GM19023 (cell line): ENCODE results near the gene SHLD1.

ENCODE experiments used
- ATAC-seq: cut with Tn5 transposase; IDR thresholded peaks from one replicate; pipeline ENCODE4 v1.9.1; 2021; ENCODE audit warnings: mild to moderate bottlenecking, moderate library complexity; ENCODE audit not compliant: unreplicated experiment

The SHLD1 gene

GRCh38 chr20:5811746-5812145 lies 61.5 kb downstream of the SHLD1 start:
- no peak for ATAC-seq

- no peak for ATAC-seq
Measured at GRCh38 chr20:5818346-5818681, 68.1 kb downstream of the SHLD1 start.

- ATAC-seq = no peak
Measured at GRCh38 chr20:5820738-5821137, 70.5 kb downstream of the SHLD1 start.

- no peak for ATAC-seq
Measured at GRCh38 chr20:5821627-5822215, 71.5 kb downstream of the SHLD1 start.

GRCh38 chr20:5822569-5822968 lies 72.4 kb downstream of the SHLD1 start:
- ATAC-seq = no peak

GRCh38 chr20:5825130-5825719 lies 75.0 kb downstream of the SHLD1 start:
- no peak for ATAC-seq

- ATAC-seq = no peak
Measured at GRCh38 chr20:5827098-5827853, 77.1 kb downstream of the SHLD1 start.

GRCh38 chr20:5827861-5828260 lies 77.7 kb downstream of the SHLD1 start:
- no peak for ATAC-seq

- no peak for ATAC-seq
Measured at GRCh38 chr20:5829241-5829809, 79.1 kb downstream of the SHLD1 start.

GRCh38 chr20:5831539-5832237 lies 81.5 kb downstream of the SHLD1 start:
- no peak for ATAC-seq

- no peak for ATAC-seq
Measured at GRCh38 chr20:5833309-5833941, 83.2 kb downstream of the SHLD1 start.

GRCh38 chr20:5834436-5835005 lies 84.3 kb downstream of the SHLD1 start:
- ATAC-seq = no peak

- no peak for ATAC-seq
Measured at GRCh38 chr20:5835321-5835821, 85.2 kb downstream of the SHLD1 start.

GRCh38 chr20:5835871-5836270 lies 85.7 kb downstream of the SHLD1 start:
- no peak for ATAC-seq

GRCh38 chr20:5836569-5836968 lies 86.4 kb downstream of the SHLD1 start:
- ATAC-seq = no peak

GRCh38 chr20:5840411-5841002 lies 90.3 kb downstream of the SHLD1 start:
- ATAC-seq = no peak

- no peak for ATAC-seq
Measured at GRCh38 chr20:5841522-5841921, 91.3 kb downstream of the SHLD1 start.

GRCh38 chr20:5842465-5842864 lies 92.3 kb downstream of the SHLD1 start:
- ATAC-seq = no peak

- ATAC-seq = peak; percentile 72
Measured at GRCh38 chr20:5843054-5843592, 92.9 kb downstream of the SHLD1 start.
